Measurements from ENCODE around the gene WNK2.
"Not testable (repeated sequence)": the region's sequence is repeated elsewhere in the genome, so short reads cannot be mapped to it uniquely, and the experiment has no call there.

The WNK2 gene

DNA sequence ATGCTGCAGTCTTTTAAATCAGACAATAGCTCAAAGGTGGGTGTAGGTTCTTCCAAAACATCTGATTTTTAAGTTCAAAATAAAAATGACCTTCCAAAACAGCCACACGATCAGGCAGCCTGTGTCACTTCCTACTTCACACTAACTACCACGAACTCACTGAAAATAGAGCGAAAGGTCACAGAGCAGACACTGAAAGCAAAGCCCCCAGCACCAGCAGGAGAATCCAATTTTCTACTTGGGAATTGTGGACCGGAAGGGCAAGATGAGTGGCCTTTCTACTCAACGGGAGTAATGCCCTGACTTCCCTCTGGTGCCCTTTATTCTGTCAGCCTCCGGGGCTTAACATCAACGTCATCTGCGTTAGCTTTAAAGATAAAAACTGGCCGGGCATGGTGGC lies 159.7 kb downstream of the WNK2 start:
- DNase-seq = no peak

DNA sequence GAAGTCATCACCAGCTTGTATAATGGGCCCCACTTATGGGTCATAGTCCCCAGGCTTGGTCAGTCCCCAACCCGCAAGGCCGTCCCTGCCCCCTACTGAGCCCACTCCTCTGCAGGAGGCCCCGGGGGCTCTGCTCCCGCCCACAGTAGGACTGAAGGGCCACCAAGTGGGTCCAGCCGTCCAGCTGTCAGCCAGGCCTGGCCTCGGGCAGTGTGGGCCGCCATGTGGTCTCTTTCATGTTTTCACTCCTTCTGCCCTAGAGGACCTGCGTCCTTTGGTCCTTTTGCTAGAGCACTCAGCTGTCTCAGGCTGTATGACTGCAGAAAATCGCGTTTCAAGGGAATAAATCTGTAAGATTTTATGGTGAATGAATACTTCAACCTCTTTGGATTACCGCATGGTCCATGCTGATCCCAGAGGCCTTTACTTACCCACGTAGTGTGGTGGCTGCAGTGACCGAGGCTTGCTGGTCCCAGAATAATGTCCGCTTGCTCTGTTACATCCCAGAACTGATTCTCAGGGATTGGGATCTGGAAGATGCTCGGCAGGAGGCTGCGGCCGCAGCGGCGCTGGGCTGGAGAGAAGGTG lies 161.8 kb downstream of the WNK2 start:
- DNase-seq = no peak

DNA sequence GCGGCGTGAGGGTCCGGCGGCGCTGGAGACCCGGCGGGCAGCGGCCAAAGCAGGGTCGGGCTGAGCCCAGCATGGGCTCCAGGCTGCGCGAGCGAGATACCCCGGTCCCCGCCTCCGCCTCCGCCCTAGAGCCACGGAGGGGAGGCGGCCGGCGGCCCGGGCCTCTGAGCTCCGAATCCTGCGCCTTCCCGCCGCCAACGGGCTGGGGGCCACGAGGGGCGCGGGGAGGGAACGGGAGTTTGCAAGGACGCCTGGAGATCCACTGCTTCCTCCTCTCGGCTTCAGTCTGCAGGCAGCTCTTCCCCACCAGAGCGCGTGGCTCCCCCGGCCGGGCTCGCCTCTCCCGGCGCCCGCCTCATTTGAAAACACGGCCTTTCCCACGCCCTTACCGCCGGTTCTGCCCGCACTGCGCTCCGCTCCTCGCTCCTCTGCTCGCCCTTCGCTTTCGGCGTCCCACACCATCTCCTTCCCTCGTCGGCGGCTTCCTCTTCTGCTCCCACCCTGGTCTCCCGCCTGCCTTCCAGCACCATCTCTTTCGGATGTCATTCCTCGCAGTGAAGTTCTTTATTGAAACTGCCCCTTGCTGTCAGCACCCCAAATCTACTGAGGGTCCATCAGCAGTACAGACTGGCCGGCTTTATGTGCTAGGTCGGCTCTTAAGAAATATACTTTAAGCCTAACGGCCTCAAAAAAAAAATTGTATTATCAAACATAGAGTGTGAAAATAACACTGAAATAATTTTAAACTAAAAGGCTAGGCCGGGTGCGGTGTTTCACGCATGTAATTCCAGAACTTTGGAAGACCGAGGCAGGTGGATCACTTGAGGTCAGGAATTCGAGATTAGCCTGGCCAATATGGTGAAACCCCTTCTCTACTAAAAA lies 162.5 kb downstream of the WNK2 start:
- no peak for DNase-seq

DNA sequence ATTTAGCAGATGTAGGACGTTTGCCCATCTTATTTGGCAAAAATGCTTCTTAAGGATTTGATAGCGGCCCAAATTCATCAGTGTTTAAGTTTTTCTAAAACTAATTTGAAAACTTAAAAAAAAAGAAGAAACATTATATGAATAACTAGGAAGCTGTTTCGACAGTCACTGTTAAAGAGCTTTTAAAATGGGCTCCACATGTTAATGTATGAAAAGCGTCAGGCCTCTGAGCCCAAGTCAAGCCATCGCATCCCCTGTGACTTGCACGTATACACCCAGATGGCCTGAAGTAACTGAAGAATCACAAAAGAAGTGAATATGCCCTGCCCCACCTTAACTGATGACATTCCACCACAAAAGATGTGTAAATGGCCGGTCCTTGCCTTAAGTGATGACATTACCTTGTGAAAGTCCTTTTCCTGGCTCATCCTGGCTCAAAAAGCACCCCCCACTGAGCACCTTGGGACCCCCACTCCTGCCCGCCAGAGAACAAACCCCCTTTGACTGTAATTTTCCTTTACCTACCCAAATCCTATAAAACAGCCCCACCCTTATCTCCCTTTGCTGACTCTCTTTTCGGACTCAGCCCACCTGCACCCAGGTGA lies 163.5 kb downstream of the WNK2 start:
- not testable (repeated sequence) for DNase-seq

DNA sequence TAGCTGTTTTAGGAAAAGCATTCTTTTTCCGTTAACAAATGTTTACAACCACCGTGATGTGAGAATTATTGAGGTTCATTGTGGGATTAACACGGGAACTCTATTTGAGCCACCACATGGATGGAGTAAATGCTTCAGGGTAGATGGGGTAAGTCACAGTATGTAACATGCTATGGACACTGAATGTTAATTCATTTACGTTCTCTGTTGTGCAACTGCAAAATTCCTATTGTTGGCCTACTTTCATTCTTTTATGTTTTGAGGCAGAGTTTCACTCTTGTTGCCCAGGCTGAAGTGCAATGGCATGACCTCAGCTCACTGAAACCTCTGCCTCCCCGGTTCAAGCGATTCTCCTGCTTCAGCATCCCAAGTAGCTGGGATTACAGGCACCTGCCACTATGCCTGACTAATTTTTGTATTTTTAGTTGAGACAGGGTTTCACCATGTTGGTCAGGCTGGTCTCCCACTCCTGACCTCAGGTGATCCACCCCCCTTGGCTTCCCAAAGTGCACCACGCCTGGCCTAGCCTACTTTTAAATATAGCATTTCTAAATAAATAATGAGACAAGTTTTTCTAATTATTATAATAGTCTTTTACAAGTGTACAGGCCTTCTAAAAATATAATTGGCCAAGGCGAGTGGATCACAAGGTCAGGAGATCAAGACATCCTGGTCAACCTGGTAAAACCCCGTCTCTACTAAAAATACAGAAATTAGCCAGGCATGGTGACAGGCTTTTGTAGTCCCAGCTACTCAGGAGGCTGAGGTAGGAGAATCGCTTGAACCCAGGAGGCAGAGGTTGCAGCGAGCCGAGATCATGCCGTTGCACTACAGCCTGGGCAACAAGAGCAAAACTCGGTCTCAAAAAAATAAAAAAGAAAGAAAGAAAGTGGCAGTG lies 169.7 kb downstream of the WNK2 start:
- not testable (repeated sequence) for DNase-seq

- no peak for DNase-seq
Measured at GRCh38 chr9:93354451-93354850, 170.5 kb downstream of the WNK2 start.

DNA sequence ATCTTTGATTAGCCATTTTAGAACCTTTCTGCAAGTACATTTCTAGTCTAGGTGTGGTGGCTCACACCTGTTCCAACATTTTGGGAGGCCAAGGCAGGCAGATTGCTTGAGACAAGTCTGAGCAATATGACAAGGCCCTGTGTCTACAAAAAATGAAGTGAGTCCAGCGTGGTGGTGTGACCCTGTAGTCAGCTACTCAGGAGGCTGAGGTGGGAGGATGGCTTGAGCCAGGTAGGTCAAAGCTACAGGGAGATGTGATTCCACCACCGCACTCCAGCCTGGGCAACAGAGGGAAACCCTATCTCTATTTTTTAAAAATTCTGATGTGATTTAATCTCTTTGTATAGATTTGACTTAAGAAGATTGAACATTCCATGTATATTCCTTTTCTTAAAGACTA lies 171.9 kb downstream of the WNK2 start:
- no peak for DNase-seq

- no peak for DNase-seq
Measured at GRCh38 chr9:93357649-93358048, 173.7 kb downstream of the WNK2 start.

DNA sequence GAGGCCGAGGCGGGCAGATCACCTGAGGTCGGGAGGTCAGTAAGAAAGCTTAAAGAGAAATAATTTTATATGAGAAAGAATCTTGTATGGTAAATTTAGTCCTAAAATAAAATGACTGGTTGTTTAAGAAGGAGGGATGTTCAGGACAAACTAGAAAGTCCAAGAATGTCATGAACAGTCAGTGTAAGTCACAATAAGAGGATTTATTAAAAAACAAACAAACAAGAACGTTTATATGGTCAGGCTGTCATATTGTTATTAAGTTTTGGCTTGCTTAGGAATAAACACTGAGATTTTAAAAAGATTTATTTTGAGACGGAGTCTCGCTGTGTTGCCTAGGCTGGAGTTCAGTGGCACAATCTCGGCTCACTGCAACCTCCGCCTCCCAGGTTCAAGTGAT lies 176.0 kb downstream of the WNK2 start:
- not testable (repeated sequence) for DNase-seq

DNA sequence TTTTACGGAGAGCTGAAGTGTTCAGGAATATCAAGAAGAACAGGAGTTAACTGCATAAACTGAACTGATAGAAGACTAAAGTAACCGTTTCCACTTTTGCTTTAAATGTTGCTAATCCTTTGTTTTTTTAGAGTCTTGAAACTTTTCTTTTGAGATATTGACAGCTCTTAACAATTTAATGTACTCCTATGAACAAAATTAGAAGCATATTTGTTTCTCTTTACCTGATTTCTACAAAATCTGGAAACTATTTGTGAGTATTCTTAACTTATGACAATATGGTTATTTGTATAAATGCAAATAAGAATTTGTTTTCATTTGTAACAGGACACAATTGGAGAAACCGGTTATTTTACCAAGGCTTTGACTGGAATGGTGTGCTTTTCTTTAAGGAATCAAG lies 178.1 kb downstream of the WNK2 start:
- DNase-seq = no peak

DNA sequence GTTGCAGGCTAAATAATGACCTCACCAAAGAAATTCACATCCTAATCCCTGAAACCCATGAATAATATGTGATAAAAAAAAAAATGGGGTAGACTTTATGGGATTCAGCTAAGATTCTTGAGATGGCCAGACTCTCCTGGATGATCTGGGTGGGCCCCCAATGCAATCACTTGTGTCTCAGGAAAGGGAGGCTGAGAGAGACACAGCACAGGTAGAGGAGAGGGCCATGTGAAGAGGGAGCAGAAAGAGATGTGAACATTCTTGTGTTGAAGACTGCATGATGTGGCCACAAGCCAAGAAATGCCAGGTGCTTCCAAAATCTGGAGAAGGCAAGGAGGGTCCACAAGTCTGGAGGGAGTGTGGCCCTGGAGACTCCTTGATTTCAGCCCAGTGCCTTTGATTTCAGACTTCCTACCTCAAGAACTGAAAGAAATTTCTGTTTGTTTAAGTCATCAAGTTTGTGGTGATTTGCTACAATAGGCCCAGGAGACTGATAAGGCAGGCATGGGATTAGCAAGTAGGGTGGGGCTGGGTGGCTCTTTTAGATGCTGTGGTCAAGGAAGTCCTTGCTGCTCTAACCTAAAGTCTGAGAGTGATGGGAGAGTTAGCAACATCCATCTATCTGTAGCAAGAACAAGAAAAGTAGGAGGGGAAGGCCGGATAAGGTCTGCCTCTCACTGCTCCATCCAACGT lies 180.9 kb downstream of the WNK2 start:
- no peak for DNase-seq

DNA sequence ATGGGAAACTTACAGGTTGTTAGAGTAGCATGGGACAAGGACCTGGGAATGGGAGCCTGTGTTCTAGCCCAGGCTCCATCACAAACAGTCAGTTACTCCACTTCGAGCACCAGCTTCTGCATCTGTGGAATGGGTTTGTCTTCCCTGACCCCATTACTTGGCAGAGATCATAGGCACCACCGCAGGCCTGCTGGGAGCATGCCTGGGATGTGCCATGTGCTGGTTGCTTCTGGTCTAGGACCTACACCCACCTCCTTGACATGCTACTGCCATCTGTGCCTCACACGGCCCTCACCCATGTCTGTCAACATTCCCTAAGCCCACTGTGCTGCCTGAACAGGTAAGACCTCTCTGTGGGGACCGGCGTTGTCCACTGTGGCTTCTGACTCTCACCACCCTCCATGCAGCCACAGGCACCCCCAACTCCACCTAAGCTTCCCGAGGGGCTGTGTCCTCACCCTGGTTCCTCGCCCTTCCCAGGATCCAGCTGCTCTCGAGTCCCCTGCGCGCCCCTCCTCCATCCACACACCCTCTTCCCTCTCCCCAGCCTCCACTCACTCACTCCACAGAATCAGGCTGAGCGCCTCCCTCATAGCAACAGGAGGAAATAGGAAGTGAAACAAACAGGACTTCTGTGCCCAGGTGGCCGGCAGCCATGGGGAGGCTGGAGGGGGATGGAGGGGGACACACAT lies 181.6 kb downstream of the WNK2 start:
- no peak for DNase-seq

DNA sequence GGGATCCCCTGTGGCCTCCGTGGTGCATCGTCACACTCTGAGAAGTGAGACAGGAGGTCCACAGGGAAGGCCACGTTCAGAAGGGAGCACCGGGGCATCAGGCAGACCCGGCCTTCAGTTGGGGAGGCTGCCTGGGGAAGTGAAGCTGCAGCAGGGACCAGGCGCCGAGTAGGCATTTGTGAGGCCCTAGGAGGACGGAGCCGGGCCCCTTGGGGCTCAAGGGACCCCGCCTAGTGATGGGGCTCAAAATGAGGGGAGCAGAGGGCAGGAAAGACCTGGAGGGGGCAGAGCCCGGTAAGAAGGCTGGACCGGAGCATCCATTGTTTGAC lies 182.1 kb downstream of the WNK2 start:
- DNase-seq = no peak

DNA sequence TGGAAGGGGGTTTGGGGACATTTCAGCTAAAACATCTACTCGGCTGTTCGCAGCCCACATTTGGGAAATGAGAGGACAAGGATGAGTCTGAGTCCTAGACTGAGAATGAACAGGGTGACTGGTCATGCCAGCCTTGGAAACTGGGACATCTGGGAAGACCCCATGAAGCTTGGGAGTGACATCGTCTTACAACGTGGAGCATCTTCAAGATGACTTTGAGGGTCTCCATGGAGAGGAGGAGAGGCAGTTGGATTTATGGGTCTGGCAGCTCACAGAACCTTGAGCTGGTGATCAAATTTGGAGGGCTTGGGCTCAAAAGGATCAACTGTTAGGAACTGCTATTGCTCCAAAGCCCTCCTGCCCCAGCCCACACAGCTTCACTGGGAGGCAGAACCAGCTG lies 182.5 kb downstream of the WNK2 start:
- DNase-seq = not testable (repeated sequence)

DNA sequence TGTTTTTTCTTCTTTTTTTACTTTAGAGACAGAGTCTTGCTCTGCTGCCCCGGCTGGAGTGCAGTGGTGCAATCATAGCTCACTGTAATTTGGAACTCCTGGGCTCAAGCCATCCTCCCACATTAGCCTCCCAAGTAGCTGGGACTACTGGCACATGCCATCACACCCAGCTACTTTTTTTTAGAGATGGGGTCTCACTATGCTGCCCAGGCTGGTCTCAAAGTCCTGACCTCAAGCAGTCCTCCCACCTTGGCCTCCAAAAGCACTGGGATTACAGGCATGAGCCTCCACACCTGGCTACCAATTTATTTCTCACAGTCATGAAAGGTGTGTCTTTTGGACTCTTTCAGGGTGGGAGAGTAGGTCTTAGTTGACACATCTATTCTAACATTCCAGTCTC lies 184.5 kb downstream of the WNK2 start:
- DNase-seq = no peak

DNA sequence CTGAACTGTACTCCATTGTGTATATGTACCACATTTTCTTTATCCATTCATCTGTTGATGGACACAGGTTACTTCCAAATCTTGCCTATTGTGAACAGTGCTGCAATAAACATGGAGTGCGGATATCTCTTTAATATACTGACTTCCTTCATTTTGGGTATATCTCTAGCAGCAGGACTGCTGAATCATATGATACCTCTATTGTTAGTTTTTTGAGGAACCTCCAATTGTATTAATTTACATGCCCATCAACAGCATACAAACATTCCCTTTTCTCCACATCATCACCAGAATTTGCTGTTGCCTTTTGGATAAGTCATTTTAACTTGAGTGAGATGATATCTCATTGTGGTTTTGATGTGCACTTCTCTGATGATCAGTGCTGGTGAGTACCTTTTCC lies 185.7 kb downstream of the WNK2 start:
- no peak for DNase-seq

Measured in CD4-positive, alpha-beta T cell treated with Interleukin-12 subunit alpha and Interleukin-12 subunit beta, for 1 hour (primary cell).